ENCODE measurements around the gene MOB2. TPM values are rescaled to one million over a fixed set of nuclear protein-coding genes. Genes with fewer than 3 reads are reported as not detected.

MOB2 gene
- total and polyA plus RNA-seq, 9 donors = 28.5 to 50.1 (median 32.0) TPM

DNA sequence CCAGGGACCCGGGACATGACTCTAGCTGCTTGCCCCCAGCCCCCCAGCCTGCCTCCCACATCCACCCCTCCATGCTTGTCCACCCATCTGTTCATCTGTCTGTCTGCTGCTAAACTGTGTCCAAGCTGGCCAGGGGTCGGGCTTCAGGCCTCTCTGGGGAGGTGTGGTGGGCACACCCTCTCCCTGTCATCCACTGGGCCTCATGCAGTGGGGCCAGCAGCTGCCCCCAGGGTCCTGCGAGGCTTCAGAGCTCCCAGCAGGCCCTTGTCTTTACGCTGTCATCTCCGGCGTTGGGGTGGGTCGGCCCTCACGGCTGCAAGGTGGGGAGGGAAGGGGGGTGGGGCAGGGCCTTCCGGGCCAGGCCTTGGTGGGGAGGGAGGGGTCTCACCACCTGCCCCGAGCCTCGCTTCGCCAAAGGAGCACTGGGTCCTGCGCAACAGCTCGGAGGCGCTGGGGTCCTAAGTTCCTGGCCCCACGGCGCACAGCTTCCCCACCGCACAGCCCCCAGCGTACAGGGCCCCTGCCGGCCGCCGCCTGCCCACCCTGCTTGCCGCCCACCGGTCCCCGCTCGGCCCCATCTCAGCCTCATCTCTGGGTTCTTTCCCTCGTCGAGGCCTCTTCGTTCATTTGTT lies 26.7 kb downstream of the MOB2 start:
- no peaks in the 10 kb centered on the region for H3K27me3 ChIP-seq
- peaks cover 19% of the 10 kb centered on the region for H3K4me1 ChIP-seq (ENCODE audit: insufficient read depth)
- H3K36me3 ChIP-seq = no peaks in the 10 kb centered on the region
- intact Hi-C loops (cut with DNase I) = loop anchor here in 2 of 4 donors (1.0 to 10.0 kb wide), 3 partner anchors 57 to 615 kb away; partner anchors contain the start of genes POLR2L (in 1 of the 2) and TSPAN4 (in 1 of the 2)
- H3K9me3 ChIP-seq = no peaks in the 10 kb centered on the region
- peak overlapping the region; percentile 53 for H3K4me3 ChIP-seq
- no peak for TF ChIP-seq POLR2A (IDR thresholded peaks at IDR 0.05)
- TF ChIP-seq CTCF (IDR thresholded peaks at IDR 0.05) = no peak
- no peak for TF ChIP-seq EP300 (IDR thresholded peaks at IDR 0.05)
- 47 to 59% (median 53%) methylated on average over 29 of the region's 29 CpGs for WGBS, 3 donors
- peak; percentile 46 to 69 (median 61) for DNase-seq
- peak overlapping the region; percentile 80 to 92 for H3K27ac ChIP-seq

DNA sequence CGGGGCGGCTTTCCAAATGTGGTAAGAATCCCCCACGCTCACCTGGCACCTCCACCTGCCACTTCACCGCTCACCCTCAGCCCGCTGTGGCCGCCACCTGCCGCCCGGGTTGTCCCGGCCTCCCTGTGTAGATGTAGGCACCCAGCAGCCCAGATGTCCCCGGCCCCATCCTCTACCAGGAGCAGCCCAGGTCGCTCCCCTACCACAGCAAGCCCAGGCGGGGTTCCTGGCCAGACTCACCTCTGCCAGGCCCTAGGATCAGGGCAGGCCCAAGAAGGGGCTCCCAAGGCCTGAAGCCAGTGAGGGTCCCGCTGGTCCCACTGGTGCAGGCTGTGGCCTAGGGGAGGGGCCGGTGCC lies 27.4 kb downstream of the MOB2 start:
- intact Hi-C loops (cut with DNase I) = loop anchor here in 2 of 4 donors (5.0 kb wide), 1 partner anchor 58 kb away; no protein-coding TSS in a partner anchor
- Histone ChIP-seq H3K9me3 (no peaks in the 10 kb centered on the region), H3K27ac (peak overlapping the region; percentile 80 to 92), H3K4me3 (peak overlapping the region; percentile 53), H3K4me1 (ENCODE audit: insufficient read depth) (peaks cover 19% of the 10 kb centered on the region), H3K36me3 (no peaks in the 10 kb centered on the region), H3K27me3 (no peaks in the 10 kb centered on the region)
- 78 to 81% (median 80%) methylated on average over 14 of the region's 14 CpGs for WGBS, 3 donors
- DNase-seq = peak in 1 of 5 donors; percentile 58
- TF ChIP-seq EP300 (IDR thresholded peaks at IDR 0.05) (no peak), POLR2A (IDR thresholded peaks at IDR 0.05) (no peak), CTCF (IDR thresholded peaks at IDR 0.05) (no peak)

- peak; percentile 85 to 93 (median 86) for DNase-seq
- Histone ChIP-seq H3K36me3 (no peaks in the 10 kb centered on the region), H3K27me3 (no peaks in the 10 kb centered on the region), H3K27ac (peak overlapping the region; percentile 80 to 92), H3K4me1 (ENCODE audit: insufficient read depth) (peaks cover 19% of the 10 kb centered on the region), H3K9me3 (no peaks in the 10 kb centered on the region), H3K4me3 (no peak overlapping the region)
- WGBS, 3 donors = 39 to 45% (median 39%) methylated on average over 13 to 18 of the region's 18 CpGs
- intact Hi-C loops (cut with DNase I) = loop anchor here in 2 of 4 donors (5.0 kb wide), 1 partner anchor 59 kb away; no protein-coding TSS in a partner anchor
- no peak for TF ChIP-seq EP300 (IDR thresholded peaks at IDR 0.05)
- peak in 2 of 3 donors; percentile 15 to 25 for TF ChIP-seq CTCF (IDR thresholded peaks at IDR 0.05)
Measured at GRCh38 chr11:1458340-1459218, 28.0 kb downstream of the MOB2 start.

- intact Hi-C loops (cut with DNase I) = loop anchor here in 2 of 4 donors (5.0 kb wide), 1 partner anchor 59 kb away; no protein-coding TSS in a partner anchor
- Histone ChIP-seq H3K36me3 (no peaks in the 10 kb centered on the region), H3K27me3 (no peaks in the 10 kb centered on the region), H3K27ac (peak overlapping the region; percentile 20 to 92), H3K4me1 (ENCODE audit: insufficient read depth) (peaks cover 19% of the 10 kb centered on the region), H3K9me3 (no peaks in the 10 kb centered on the region), H3K4me3 (no peak overlapping the region)
- WGBS, 3 donors = 77 to 81% (median 80%) methylated on average over 17 to 18 of the region's 18 CpGs
- no peak for TF ChIP-seq POLR2A (IDR thresholded peaks at IDR 0.05)
- TF ChIP-seq CTCF (IDR thresholded peaks at IDR 0.05) = no peak
- TF ChIP-seq EP300 (IDR thresholded peaks at IDR 0.05) = no peak
- no peak for DNase-seq
Measured at GRCh38 chr11:1457856-1458255, 28.7 kb downstream of the MOB2 start.

Measured in ovary (tissue), 9 donors.